Neural crest cell (in vitro differentiated cells): ENCODE measurements around the gene CHN2. TPM values are rescaled to one million over a fixed set of nuclear protein-coding genes. Genes with fewer than 3 reads are reported as not detected.
A peak's percentile ranks its signal among the peaks of the same experiment; 100 is the strongest.

ENCODE experiments used
- DNase-seq: peaks from one replicate; pipeline ENCODE4 v3.0.0; 2021; ENCODE audit warnings: low read depth, mixed read lengths, low spot score
- H3K27ac Mint-ChIP-seq: one replicate; pipeline ENCODE4 v1.8.0; 2021; ENCODE audit warnings: mild to moderate bottlenecking, mixed read lengths; ENCODE audit not compliant: unreplicated experiment
- H3K27me3 Mint-ChIP-seq: 2 replicates; pipeline ENCODE4 v1.8.0; 2021; ENCODE audit warnings: low read depth, mild to moderate bottlenecking, mixed read lengths
- H3K36me3 Mint-ChIP-seq: 2 replicates; pipeline ENCODE4 v1.8.0; 2021; ENCODE audit warnings: low read depth, mild to moderate bottlenecking, mixed read lengths
- H3K4me1 Mint-ChIP-seq: 2 replicates; pipeline ENCODE4 v1.8.0; 2021; ENCODE audit warnings: mixed read lengths
- H3K4me3 Mint-ChIP-seq: one replicate; pipeline ENCODE4 v1.8.0; 2021; ENCODE audit warnings: mild to moderate bottlenecking, mixed read lengths
- H3K9me3 Mint-ChIP-seq: 2 replicates; pipeline ENCODE4 v1.8.0; 2021; ENCODE audit warnings: mixed read lengths
- CTCF ChIP-seq: fragments of 200-600 bp; sonication (generic); conservative IDR thresholded peaks from 2 replicates; pipeline ENCODE4 v1.5.0; 2021; ENCODE audit warnings: antibody characterized with exemption, mild to moderate bottlenecking
- total RNA-seq: library from RNA; stranded (reverse); gene quantifications from 2 replicates; pipeline ENCODE4 v1.2.1, GENCODE V29; 2021

Gene CHN2
- total RNA-seq, 1 donor from 2014 or later = 15.4 TPM

- no peak for DNase-seq
- no peak overlapping the region for H3K4me3 Mint-ChIP-seq
- H3K27me3 Mint-ChIP-seq = no peaks in the 10 kb centered on the region
- no peak overlapping the region for H3K27ac Mint-ChIP-seq
- no peak for TF ChIP-seq CTCF
- H3K9me3 Mint-ChIP-seq = peaks cover 7% of the 10 kb centered on the region
- H3K36me3 Mint-ChIP-seq = peaks cover 2% of the 10 kb centered on the region
- peaks cover 29% of the 10 kb centered on the region for H3K4me1 Mint-ChIP-seq
These were observed 39.9 kb downstream of the CHN2 start for GRCh38 chr7:29234438-29234837.

- peaks cover 2% of the 10 kb centered on the region for H3K36me3 Mint-ChIP-seq
- peaks cover 10% of the 10 kb centered on the region for H3K9me3 Mint-ChIP-seq
These were observed 41.6 kb downstream of the CHN2 start for GRCh38 chr7:29236071-29236580.

GRCh38 chr7:29236649-29237048 is 42.1 kb downstream of the CHN2 start:
- Mint-ChIP-seq H3K4me1 (peaks cover 25% of the 10 kb centered on the region), H3K36me3 (peaks cover 2% of the 10 kb centered on the region), H3K27ac (no peak overlapping the region), H3K9me3 (peaks cover 10% of the 10 kb centered on the region), H3K27me3 (no peaks in the 10 kb centered on the region), H3K4me3 (no peak overlapping the region)
- TF ChIP-seq CTCF = no peak
- no peak for DNase-seq

More at GRCh38 chr7:29236071-29236580, 41.6 kb downstream of the CHN2 start:
- no peak for DNase-seq
- TF ChIP-seq CTCF = no peak
- no peak overlapping the region for H3K4me3 Mint-ChIP-seq
- no peak overlapping the region for H3K27ac Mint-ChIP-seq
- peaks cover 29% of the 10 kb centered on the region for H3K4me1 Mint-ChIP-seq
- no peaks in the 10 kb centered on the region for H3K27me3 Mint-ChIP-seq

GRCh38 chr7:29237489-29237888 is 42.9 kb downstream of the CHN2 start:
- H3K36me3 Mint-ChIP-seq = peaks cover 2% of the 10 kb centered on the region
- H3K4me3 Mint-ChIP-seq = no peak overlapping the region

GRCh38 chr7:29239638-29240037 is 45.1 kb downstream of the CHN2 start:
- H3K36me3 Mint-ChIP-seq = peaks cover 2% of the 10 kb centered on the region
- no peak overlapping the region for H3K27ac Mint-ChIP-seq
- no peak for DNase-seq
- H3K4me1 Mint-ChIP-seq = peaks cover 16% of the 10 kb centered on the region
- TF ChIP-seq CTCF = peak; percentile 41
- H3K27me3 Mint-ChIP-seq = no peaks in the 10 kb centered on the region
- no peak overlapping the region for H3K4me3 Mint-ChIP-seq
- peaks cover 7% of the 10 kb centered on the region for H3K9me3 Mint-ChIP-seq

More at GRCh38 chr7:29237489-29237888, 42.9 kb downstream of the CHN2 start:
- DNase-seq = no peak
- Mint-ChIP-seq H3K9me3 (peaks cover 10% of the 10 kb centered on the region), H3K27ac (no peak overlapping the region), H3K27me3 (no peaks in the 10 kb centered on the region), H3K4me1 (peaks cover 17% of the 10 kb centered on the region)
- TF ChIP-seq CTCF = no peak
